Measurements from ENCODE around the gene NFKBIB. TPM values are rescaled to one million over a fixed set of nuclear protein-coding genes. Genes with fewer than 3 reads are reported as not detected.

The NFKBIB gene
- total RNA-seq, 1 donor from 2014 or later: 23.1 TPM

DNA sequence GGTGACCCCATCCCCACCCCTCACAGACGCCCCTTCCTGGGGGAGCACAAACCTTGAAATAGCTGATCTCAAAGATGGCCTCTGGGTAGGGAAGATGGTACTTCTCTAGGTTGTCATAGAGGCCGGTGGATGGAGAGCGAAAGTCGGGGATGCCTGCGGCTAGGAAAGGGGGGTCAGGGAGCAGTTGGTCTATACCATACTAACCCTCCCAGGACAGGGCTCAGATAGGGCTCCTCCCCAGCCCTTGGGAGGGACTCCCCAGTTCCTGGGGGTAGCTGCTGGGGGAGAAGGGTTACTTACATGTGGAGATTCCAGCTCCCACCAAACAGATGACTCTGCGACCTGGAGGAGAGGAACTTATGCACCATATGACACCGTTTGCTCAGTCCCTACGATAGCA lies 10.0 kb upstream of the NFKBIB start:
- ATAC-seq (no peak), DNase-seq (no peak)
- H3K27me3 ChIP-seq (ENCODE audit: low read depth): no peaks in the 10 kb centered on the region
- H3K9me3 ChIP-seq: no peaks in the 10 kb centered on the region
- H3K36me3 ChIP-seq: peaks cover 66% of the 10 kb centered on the region
- no peak overlapping the region for H3K27ac ChIP-seq
- H3K4me1 ChIP-seq: peaks cover 12% of the 10 kb centered on the region
- TF ChIP-seq, protein P1, sequence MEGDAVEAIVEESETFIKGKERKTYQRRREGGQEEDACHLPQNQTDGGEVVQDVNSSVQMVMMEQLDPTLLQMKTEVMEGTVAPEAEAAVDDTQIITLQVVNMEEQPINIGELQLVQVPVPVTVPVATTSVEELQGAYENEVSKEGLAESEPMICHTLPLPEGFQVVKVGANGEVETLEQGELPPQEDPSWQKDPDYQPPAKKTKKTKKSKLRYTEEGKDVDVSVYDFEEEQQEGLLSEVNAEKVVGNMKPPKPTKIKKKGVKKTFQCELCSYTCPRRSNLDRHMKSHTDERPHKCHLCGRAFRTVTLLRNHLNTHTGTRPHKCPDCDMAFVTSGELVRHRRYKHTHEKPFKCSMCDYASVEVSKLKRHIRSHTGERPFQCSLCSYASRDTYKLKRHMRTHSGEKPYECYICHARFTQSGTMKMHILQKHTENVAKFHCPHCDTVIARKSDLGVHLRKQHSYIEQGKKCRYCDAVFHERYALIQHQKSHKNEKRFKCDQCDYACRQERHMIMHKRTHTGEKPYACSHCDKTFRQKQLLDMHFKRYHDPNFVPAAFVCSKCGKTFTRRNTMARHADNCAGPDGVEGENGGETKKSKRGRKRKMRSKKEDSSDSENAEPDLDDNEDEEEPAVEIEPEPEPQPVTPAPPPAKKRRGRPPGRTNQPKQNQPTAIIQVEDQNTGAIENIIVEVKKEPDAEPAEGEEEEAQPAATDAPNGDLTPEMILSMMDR (IDR thresholded peaks at IDR 0.05): no peak
- intact Hi-C loops (cut with DNase I): no loop called here
- no peak overlapping the region for H3K4me3 ChIP-seq

DNA sequence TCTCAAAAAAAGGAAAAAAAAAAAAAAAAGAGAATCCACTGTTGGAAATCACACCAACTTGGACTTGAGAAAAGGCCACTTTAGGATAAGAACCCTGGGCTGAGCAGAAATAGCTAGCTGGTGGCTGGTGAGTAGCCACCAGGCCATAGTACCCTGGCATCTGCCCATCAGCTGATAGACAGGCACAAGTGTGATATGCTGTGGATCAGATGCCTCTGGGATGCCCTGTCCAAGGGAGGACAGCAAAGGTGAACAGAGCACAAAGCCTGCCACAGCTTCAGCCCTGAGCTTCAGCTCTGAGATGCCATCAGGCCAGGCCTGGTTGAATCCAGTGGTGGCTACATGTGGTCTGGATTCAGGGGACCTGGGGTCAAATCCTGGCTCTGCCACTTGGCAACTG lies 9.1 kb upstream of the NFKBIB start:
- intact Hi-C loops (cut with DNase I): no loop called here
- ATAC-seq (no peak), DNase-seq (no peak)
- Histone ChIP-seq H3K4me3 (no peak overlapping the region), H3K27ac (no peak overlapping the region), H3K4me1 (peaks cover 12% of the 10 kb centered on the region), H3K9me3 (no peaks in the 10 kb centered on the region), H3K27me3 (ENCODE audit: low read depth) (no peaks in the 10 kb centered on the region), H3K36me3 (peaks cover 66% of the 10 kb centered on the region)
- TF ChIP-seq, protein P1 (IDR thresholded peaks at IDR 0.05): no peak

DNA sequence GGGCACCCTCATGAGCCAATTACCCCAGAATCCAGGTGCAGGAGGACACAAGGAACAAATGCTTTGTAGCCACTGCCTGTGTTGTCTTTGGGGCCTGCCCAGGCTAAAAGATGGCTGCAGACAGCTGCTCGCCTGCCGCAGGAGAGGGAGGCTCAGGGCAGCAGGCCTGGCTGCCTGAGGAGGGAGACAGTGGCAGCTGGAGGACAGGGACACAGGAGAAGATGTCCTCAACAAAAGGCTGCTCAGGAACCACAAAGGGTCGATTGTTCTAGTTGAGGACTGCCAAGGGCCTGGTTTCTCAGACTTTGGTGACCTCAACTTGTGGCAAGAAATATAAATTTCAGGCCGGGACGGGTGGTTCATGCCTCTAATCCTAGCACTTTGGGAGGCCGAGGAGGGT lies 8.0 kb upstream of the NFKBIB start:
- H3K36me3 ChIP-seq: peaks cover 59% of the 10 kb centered on the region
- H3K4me3 ChIP-seq: no peak overlapping the region

DNA sequence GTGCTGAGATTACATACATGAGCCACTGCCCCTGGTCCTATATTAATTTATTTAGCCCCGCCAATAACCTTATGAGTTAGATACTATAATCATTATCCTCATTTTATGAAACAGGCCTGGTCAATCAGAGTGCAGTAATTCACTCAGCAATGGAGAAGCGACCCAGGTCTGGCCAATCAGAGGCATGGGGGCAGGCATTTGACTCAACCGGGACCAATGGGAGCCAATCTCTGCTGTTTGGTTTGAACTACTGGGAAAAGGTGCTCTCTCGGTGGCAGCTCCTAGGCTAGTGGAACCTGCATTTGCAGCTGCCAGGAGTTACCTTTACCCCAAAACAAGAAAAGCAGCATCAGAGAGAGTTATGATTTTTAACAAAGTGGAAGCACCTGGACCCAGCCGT lies 6.9 kb upstream of the NFKBIB start:
- ATAC-seq (no peak), DNase-seq (no peak)
- peaks cover 53% of the 10 kb centered on the region for H3K36me3 ChIP-seq
- no peaks in the 10 kb centered on the region for H3K9me3 ChIP-seq
- intact Hi-C loops (cut with DNase I): no loop called here
- no peaks in the 10 kb centered on the region for H3K27me3 ChIP-seq (ENCODE audit: low read depth)
- H3K4me3 ChIP-seq: no peak overlapping the region
- peaks cover 14% of the 10 kb centered on the region for H3K4me1 ChIP-seq
- TF ChIP-seq, protein P1 (IDR thresholded peaks at IDR 0.05): no peak
- H3K27ac ChIP-seq: peak overlapping the region; percentile 32

More for the DNA sequence above, 8.0 kb upstream of the NFKBIB start:
- TF ChIP-seq, protein P1 (IDR thresholded peaks at IDR 0.05): no peak
- DNase-seq: no peak
- H3K9me3 ChIP-seq: no peaks in the 10 kb centered on the region
- H3K27ac ChIP-seq: no peak overlapping the region
- ATAC-seq: no peak
- intact Hi-C loops (cut with DNase I): no loop called here
- H3K4me1 ChIP-seq: peaks cover 12% of the 10 kb centered on the region
- H3K27me3 ChIP-seq (ENCODE audit: low read depth): no peaks in the 10 kb centered on the region

DNA sequence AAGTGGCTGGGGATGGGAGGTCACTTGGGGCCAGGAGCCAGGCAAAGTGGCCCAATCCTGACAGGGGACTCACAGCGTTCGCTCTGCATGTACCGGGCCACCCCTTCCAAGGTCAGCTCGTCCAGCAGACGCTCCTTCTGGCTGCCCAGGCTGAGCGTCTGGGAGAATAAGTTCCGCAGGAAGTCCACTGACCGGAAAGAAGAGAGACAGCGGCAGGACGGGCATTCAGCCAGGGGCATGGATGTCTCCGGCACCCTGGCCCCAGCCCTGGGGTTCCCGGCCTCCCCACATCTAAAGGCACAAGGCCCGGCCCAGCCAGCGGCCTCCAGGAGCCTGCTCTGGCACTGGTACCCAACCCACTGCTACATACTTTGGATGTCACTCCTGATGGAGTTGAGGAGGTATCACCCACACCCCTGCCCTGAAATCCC lies 6.4 kb upstream of the NFKBIB start:
- no peak for DNase-seq
- peak overlapping the region; percentile 32 for H3K27ac ChIP-seq
- ATAC-seq: peak in 1 of 2 donors; percentile 17
- H3K36me3 ChIP-seq: peaks cover 48% of the 10 kb centered on the region
- no peaks in the 10 kb centered on the region for H3K27me3 ChIP-seq (ENCODE audit: low read depth)
- TF ChIP-seq, protein P1 (IDR thresholded peaks at IDR 0.05): no peak
- H3K4me3 ChIP-seq: no peak overlapping the region
- peaks cover 20% of the 10 kb centered on the region for H3K4me1 ChIP-seq
- intact Hi-C loops (cut with DNase I): no loop called here
- no peaks in the 10 kb centered on the region for H3K9me3 ChIP-seq

DNA sequence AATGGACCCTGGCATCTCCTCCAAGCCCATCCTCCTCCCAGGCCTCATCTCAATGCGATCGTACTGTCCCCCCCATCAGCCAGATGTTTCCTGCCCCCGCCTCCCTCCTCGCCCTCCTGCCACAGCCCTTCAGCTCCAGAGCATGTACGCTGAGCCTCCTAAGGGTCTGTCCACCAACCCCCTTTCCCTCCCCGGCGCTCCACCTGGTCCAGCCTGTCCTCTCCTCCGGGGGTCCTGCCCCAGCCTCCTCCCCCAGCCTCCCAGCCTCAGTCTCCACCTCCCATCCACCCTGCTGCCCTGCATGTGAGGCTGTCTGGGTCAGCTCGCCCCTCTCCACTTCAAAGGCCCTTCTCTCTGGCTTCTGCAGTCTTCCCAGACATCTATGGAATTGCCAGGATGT lies 4.8 kb upstream of the NFKBIB start:
- ATAC-seq: no peak
- Histone ChIP-seq H3K27me3 (ENCODE audit: low read depth) (no peaks in the 10 kb centered on the region), H3K36me3 (peaks cover 32% of the 10 kb centered on the region), H3K27ac (no peak overlapping the region), H3K4me3 (no peak overlapping the region), H3K9me3 (no peaks in the 10 kb centered on the region), H3K4me1 (peaks cover 25% of the 10 kb centered on the region)
- intact Hi-C loops (cut with DNase I): no loop called here
- TF ChIP-seq, protein P1 (IDR thresholded peaks at IDR 0.05): no peak
- no peak for DNase-seq

Data from lower lobe of right lung (tissue), 2 donors.